ENCODE measurements around the gene COX6B1. TPM values are rescaled to one million over a fixed set of nuclear protein-coding genes. Genes with fewer than 3 reads are reported as not detected.
"Not testable (repeated sequence)": the region's sequence is repeated elsewhere in the genome, so short reads cannot be mapped to it uniquely, and the experiment has no call there.

Gene COX6B1
- polyA plus RNA-seq, 1 of the 3 experiments (the other 2 are of a cell fraction): 826 TPM

GRCh38 chr19:35601971-35602370 is 46.2 kb upstream of the COX6B1 start:
- no peaks in the 10 kb centered on the region for H3K9me3 ChIP-seq
- 10% methylated on average over 3 of the region's 3 CpGs for WGBS (ENCODE audit: low lambda C conversion rate)
- no peak overlapping the region for H3K4me3 ChIP-seq (ENCODE audit: low read depth in 2 of 2, low read length in 1 of 2)
- H3K79me2 ChIP-seq (ENCODE audit: insufficient read depth): no peaks in the 10 kb centered on the region
- H3K27me3 ChIP-seq (ENCODE audit: insufficient read depth): peaks cover 34% of the 10 kb centered on the region; the same call in 1 of the 2 replicates
- H3K4me2 ChIP-seq: no peak overlapping the region
- H3F3A ChIP-seq (replicated peaks; ENCODE audit: insufficient read depth): no peaks in the 10 kb centered on the region
- no peaks in the 10 kb centered on the region for H3K36me3 ChIP-seq (replicated peaks in 1 of 2; ENCODE audit: control insufficient read depth in 1 of 2, insufficient read depth in 2 of 2, low read length in 1 of 2)
- ChIA-PET CTCF (no interaction called here), POLR2A (no interaction called here)
- no peaks in the 10 kb centered on the region for H4K20me1 ChIP-seq (ENCODE audit: insufficient read depth)
- H3K9ac ChIP-seq: no peak overlapping the region
- no peaks in the 10 kb centered on the region for H3K9me2 ChIP-seq
- no peak for TF ChIP-seq USF1 (IDR thresholded peaks at IDR 0.05; ENCODE audit: borderline replicate concordance, low read depth)
- TF ChIP-seq CHD2 (IDR thresholded peaks at IDR 0.05; ENCODE audit: low read length, partially characterized antibody): no peak
- TF ChIP-seq GATA2 (CRISPR knock-in tag; IDR thresholded peaks at IDR 0.05): no peak
- TF ChIP-seq, protein P1, sequence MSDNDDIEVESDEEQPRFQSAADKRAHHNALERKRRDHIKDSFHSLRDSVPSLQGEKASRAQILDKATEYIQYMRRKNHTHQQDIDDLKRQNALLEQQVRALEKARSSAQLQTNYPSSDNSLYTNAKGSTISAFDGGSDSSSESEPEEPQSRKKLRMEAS (IDR thresholded peaks at IDR 0.05; ENCODE audit: low read depth): no peak
- TF ChIP-seq EZH2phosphoT487 (IDR thresholded peaks at IDR 0.05; ENCODE audit: borderline replicate concordance, low read depth): no peak
- TF ChIP-seq PBX3 (IDR thresholded peaks at IDR 0.05): no peak
- TF ChIP-seq YY1 (IDR thresholded peaks at IDR 0.05; ENCODE audit: low read depth): no peak
- DNase-seq: no peak
- H3K27ac ChIP-seq (ENCODE audit: low read depth in 2 of 2, low read length in 1 of 2): no peak overlapping the region
- H2AFZ ChIP-seq (ENCODE audit: low read depth): no peak overlapping the region
- H3K4me1 ChIP-seq (ENCODE audit: control insufficient read depth in 1 of 2, insufficient read depth in 2 of 2, low read depth in 1 of 2, low read length in 1 of 2): no peaks in the 10 kb centered on the region

- CTCF ChIA-PET: interaction anchor here (0.9 to 1.9 kb wide), 2 partner anchors 12 to 17 kb away, joined by 3 to 7 read pairs; no protein-coding TSS in a partner anchor
- WGBS (ENCODE audit: low lambda C conversion rate): 27% methylated on average over 4 of the region's 4 CpGs
Measured at GRCh38 chr19:35604436-35604835, 43.7 kb upstream of the COX6B1 start.

DNA sequence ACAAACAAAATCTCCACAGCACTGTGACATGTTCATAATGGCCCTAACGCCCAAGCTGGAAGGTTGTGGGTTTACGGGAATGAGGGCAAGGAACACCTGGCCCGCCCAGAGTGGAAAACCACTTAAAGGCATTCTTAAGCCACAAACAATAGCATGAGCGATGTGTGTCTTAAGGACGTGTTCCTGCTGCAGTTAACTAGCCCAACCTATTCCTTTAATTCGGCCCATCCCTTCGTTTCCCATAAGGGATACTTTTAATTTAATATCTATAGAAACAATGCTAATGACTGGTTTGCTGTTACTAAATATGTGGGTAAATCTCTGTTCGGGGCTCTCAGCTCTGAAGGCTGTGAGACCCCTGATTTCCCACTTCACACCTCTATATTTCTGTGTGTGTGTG is 41.0 kb upstream of the COX6B1 start:
- CTCF ChIA-PET: interaction anchor here (1.3 to 2.1 kb wide), 3 partner anchors 51 to 96 kb away, joined by 3 to 5 read pairs (median 5); no protein-coding TSS in a partner anchor
- H3K27ac ChIP-seq (ENCODE audit: low read depth in 2 of 2, low read length in 1 of 2); H3K4me1 ChIP-seq (ENCODE audit: control insufficient read depth in 1 of 2, insufficient read depth in 2 of 2, low read depth in 1 of 2, low read length in 1 of 2); H3K79me2 ChIP-seq (ENCODE audit: insufficient read depth); H3K9me3 ChIP-seq; H3K9me2 ChIP-seq; H4K20me1 ChIP-seq (ENCODE audit: insufficient read depth); H3K36me3 ChIP-seq (replicated peaks in 1 of 2; ENCODE audit: control insufficient read depth in 1 of 2, insufficient read depth in 2 of 2, low read length in 1 of 2); H2AFZ ChIP-seq (ENCODE audit: low read depth); DNase-seq; H3K4me3 ChIP-seq (ENCODE audit: low read depth in 2 of 2, low read length in 1 of 2); H3K9ac ChIP-seq; H3F3A ChIP-seq (replicated peaks; ENCODE audit: insufficient read depth); H3K4me2 ChIP-seq; POLR2A ChIA-PET: not testable (repeated sequence)
- WGBS (ENCODE audit: low lambda C conversion rate): 19% methylated on average over 8 of the region's 8 CpGs
- H3K27me3 ChIP-seq (ENCODE audit: insufficient read depth): peaks cover 13% of the 10 kb centered on the region; the same call in 1 of the 2 replicates

More at GRCh38 chr19:35604436-35604835, 43.7 kb upstream of the COX6B1 start:
- not testable (repeated sequence) for H3K79me2 ChIP-seq (ENCODE audit: insufficient read depth); H3K4me2 ChIP-seq; H3K27ac ChIP-seq (ENCODE audit: low read depth in 2 of 2, low read length in 1 of 2); H3K4me3 ChIP-seq (ENCODE audit: low read depth in 2 of 2, low read length in 1 of 2); DNase-seq; H3K36me3 ChIP-seq (replicated peaks in 1 of 2; ENCODE audit: control insufficient read depth in 1 of 2, insufficient read depth in 2 of 2, low read length in 1 of 2); H2AFZ ChIP-seq (ENCODE audit: low read depth); H3F3A ChIP-seq (replicated peaks; ENCODE audit: insufficient read depth); H3K9me2 ChIP-seq; H4K20me1 ChIP-seq (ENCODE audit: insufficient read depth); H3K9ac ChIP-seq; H3K9me3 ChIP-seq; H3K4me1 ChIP-seq (ENCODE audit: control insufficient read depth in 1 of 2, insufficient read depth in 2 of 2, low read depth in 1 of 2, low read length in 1 of 2)
- POLR2A ChIA-PET: interaction anchor here (0.7 kb wide), 1 partner anchor 461 kb away, joined by 3 read pairs; no protein-coding TSS in a partner anchor
- peaks cover 34% of the 10 kb centered on the region; the same call in 1 of the 2 replicates for H3K27me3 ChIP-seq (ENCODE audit: insufficient read depth)

All from SK-N-SH (cell line).